ENCODE results near the gene GFPT2. TPM values are rescaled to one million over a fixed set of nuclear protein-coding genes. Genes with fewer than 3 reads are reported as not detected.

The GFPT2 gene
- total RNA-seq, 1 donor from 2014 or later, result 11.4 TPM

- no peak for DNase-seq
Measured at GRCh38 chr5:180350711-180351465, 2.2 kb downstream of the GFPT2 start.

- no peak for DNase-seq
Measured at GRCh38 chr5:180350296-180350695, 2.8 kb downstream of the GFPT2 start.

GRCh38 chr5:180349391-180349790, 3.7 kb downstream of the GFPT2 start:
- DNase-seq, result no peak

GRCh38 chr5:180348336-180348735, 4.8 kb downstream of the GFPT2 start:
- DNase-seq, result no peak

- DNase-seq, result no peak
Measured at GRCh38 chr5:180347702-180348101, 5.4 kb downstream of the GFPT2 start.

GRCh38 chr5:180346358-180346757, 6.8 kb downstream of the GFPT2 start:
- no peak for DNase-seq

GRCh38 chr5:180345781-180346180, 7.4 kb downstream of the GFPT2 start:
- no peak for DNase-seq

GRCh38 chr5:180345186-180345585, 8.0 kb downstream of the GFPT2 start:
- no peak for DNase-seq

GRCh38 chr5:180344696-180344999, 8.5 kb downstream of the GFPT2 start:
- DNase-seq, result no peak

- DNase-seq, result no peak
Measured at GRCh38 chr5:180343831-180344695, 9.1 kb downstream of the GFPT2 start.

- peak; percentile 29 for DNase-seq
Measured at GRCh38 chr5:180343110-180343830, 9.9 kb downstream of the GFPT2 start.

- DNase-seq, result no peak
Measured at GRCh38 chr5:180341595-180341994, 11.5 kb downstream of the GFPT2 start.

GRCh38 chr5:180340856-180341255, 12.3 kb downstream of the GFPT2 start:
- no peak for DNase-seq

GRCh38 chr5:180339583-180340183, 13.5 kb downstream of the GFPT2 start:
- DNase-seq, result no peak

- DNase-seq, result no peak
Measured at GRCh38 chr5:180338001-180338707, 15.0 kb downstream of the GFPT2 start.

GRCh38 chr5:180336234-180337020, 16.7 kb downstream of the GFPT2 start:
- DNase-seq, result no peak

GRCh38 chr5:180335614-180336233, 17.4 kb downstream of the GFPT2 start:
- DNase-seq, result no peak

- no peak for DNase-seq
Measured at GRCh38 chr5:180334751-180335613, 18.2 kb downstream of the GFPT2 start.

- DNase-seq, result no peak
Measured at GRCh38 chr5:180334176-180334575, 19.0 kb downstream of the GFPT2 start.

- DNase-seq, result no peak
Measured at GRCh38 chr5:180333661-180334060, 19.5 kb downstream of the GFPT2 start.

Measured in occipital lobe (tissue), 2 donors.